Measurements from ENCODE around the gene ARMC2. TPM values are rescaled to one million over a fixed set of nuclear protein-coding genes. Genes with fewer than 3 reads are reported as not detected.

ARMC2 gene
- total RNA-seq, 3 donors from 2014 or later (not counting 1 experiment from before 2014, with no cell fraction given), result 9.4 to 13.8 (median 9.7) TPM

DNA sequence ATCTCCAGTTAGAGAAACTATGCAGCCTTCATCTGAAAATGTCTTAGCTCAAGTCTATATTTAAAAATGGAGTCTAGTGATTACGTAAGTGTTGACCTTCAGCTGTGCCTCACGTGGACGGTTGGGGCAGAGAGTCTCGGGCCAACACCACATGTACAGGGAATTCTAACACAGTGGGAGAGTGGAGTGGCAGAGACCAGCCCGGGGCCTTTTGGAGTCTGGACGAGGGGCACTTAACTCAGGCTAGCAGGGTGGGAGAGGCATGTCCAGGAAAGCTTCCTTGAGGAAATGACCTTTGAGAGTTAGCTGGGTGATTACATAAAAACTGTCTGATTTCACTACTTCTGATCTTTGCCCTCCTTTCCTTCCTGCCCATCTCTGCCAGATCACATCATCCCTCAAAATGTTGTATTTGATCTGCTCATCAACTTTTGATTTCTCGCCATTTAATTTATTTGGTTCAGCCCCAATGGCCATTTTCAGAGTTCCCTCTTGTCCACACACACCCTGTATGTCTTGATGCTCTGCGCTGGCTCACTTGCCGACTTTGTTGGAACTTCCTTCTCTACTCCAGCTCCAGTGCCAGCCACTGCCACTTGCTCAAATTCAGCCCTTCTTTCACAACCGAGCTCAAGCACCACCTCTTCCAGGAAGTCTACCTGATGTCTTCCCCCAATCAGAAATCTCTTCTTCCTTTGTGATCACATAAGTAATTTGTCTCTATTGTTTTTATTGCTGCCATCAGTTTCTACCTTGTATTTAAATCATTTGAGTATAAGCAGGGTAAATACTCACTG, 2.6 kb downstream of the ARMC2 start:
- Mint-ChIP-seq H3K9me3 (no peaks in the 10 kb centered on the region), H3K27ac (peak overlapping the region; percentile 14 to 77), H3K27me3 (ENCODE audit: low read depth in 2 of 2) (no peaks in the 10 kb centered on the region), H3K4me1 (peaks cover 6 to 23% of the 10 kb centered on the region in 2 donors), H3K36me3 (peaks cover 7% of the 10 kb centered on the region), H3K4me3 (no peak overlapping the region)
- peaks cover 11% of the 10 kb centered on the region for H3K36me3 ChIP-seq (ENCODE audit: control insufficient read depth, insufficient read depth, low read length)
- peaks cover 11% of the 10 kb centered on the region for H3K4me1 ChIP-seq (ENCODE audit: control insufficient read depth, insufficient read depth, low read length)
- TF ChIP-seq, protein P1, sequence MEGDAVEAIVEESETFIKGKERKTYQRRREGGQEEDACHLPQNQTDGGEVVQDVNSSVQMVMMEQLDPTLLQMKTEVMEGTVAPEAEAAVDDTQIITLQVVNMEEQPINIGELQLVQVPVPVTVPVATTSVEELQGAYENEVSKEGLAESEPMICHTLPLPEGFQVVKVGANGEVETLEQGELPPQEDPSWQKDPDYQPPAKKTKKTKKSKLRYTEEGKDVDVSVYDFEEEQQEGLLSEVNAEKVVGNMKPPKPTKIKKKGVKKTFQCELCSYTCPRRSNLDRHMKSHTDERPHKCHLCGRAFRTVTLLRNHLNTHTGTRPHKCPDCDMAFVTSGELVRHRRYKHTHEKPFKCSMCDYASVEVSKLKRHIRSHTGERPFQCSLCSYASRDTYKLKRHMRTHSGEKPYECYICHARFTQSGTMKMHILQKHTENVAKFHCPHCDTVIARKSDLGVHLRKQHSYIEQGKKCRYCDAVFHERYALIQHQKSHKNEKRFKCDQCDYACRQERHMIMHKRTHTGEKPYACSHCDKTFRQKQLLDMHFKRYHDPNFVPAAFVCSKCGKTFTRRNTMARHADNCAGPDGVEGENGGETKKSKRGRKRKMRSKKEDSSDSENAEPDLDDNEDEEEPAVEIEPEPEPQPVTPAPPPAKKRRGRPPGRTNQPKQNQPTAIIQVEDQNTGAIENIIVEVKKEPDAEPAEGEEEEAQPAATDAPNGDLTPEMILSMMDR (IDR thresholded peaks at IDR 0.05), result no peak
- no peaks in the 10 kb centered on the region for H3K27me3 ChIP-seq (ENCODE audit: control insufficient read depth, insufficient read depth, low read length)
- intact Hi-C loops (cut with micrococcal nuclease), result no loop called here
- DNase-seq (no peak), ATAC-seq (no peak)
- no peaks in the 10 kb centered on the region for H3K9me3 ChIP-seq (ENCODE audit: control insufficient read depth, insufficient read depth, low read length)
- no peak overlapping the region for H3K4me3 ChIP-seq (ENCODE audit: low read length)
- no peak overlapping the region for H3K27ac ChIP-seq (ENCODE audit: low read length)
- 93% methylated on average over 10 of the region's 10 CpGs for WGBS (ENCODE audit: insufficient coverage)

DNA sequence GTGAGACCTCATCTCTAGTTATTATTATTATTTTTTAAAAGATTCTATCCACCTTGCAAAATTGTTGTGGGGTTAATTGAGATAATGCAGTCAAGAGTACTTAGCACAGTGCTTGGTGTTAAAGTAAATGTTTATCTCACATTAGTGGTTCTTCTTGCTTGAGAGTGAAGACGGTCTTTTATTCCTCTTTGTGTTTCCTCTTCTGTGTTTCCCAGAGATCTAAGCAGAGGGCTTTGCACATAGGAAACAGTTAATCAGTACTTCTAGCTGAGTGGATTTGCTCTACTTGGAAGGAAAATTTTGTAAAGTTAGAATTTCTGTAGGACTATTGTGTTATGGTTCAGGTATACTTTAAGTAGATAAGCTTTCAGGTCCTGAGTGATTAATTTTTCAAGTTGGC, 3.5 kb downstream of the ARMC2 start:
- peaks cover 2% of the 10 kb centered on the region for H3K9me3 ChIP-seq (ENCODE audit: control insufficient read depth, insufficient read depth, low read length)
- peaks cover 11% of the 10 kb centered on the region for H3K4me1 ChIP-seq (ENCODE audit: control insufficient read depth, insufficient read depth, low read length)
- Mint-ChIP-seq H3K27me3 (ENCODE audit: low read depth in 2 of 2) (no peaks in the 10 kb centered on the region), H3K27ac (no peak overlapping the region), H3K9me3 (no peaks in the 10 kb centered on the region), H3K4me3 (no peak overlapping the region), H3K4me1 (peaks cover 6 to 23% of the 10 kb centered on the region in 2 donors), H3K36me3 (peaks cover 10% of the 10 kb centered on the region)
- 93% methylated on average over 1 of the region's 1 CpG for WGBS (ENCODE audit: insufficient coverage)
- no peak for DNase-seq
- no peaks in the 10 kb centered on the region for H3K27me3 ChIP-seq (ENCODE audit: control insufficient read depth, insufficient read depth, low read length)
- TF ChIP-seq, protein P1 (IDR thresholded peaks at IDR 0.05), result no peak
- no peak overlapping the region for H3K27ac ChIP-seq (ENCODE audit: low read length)
- H3K4me3 ChIP-seq (ENCODE audit: low read length), result no peak overlapping the region
- no peak for ATAC-seq
- intact Hi-C loops (cut with micrococcal nuclease), result no loop called here
- H3K36me3 ChIP-seq (ENCODE audit: control insufficient read depth, insufficient read depth, low read length), result peaks cover 16% of the 10 kb centered on the region

DNA sequence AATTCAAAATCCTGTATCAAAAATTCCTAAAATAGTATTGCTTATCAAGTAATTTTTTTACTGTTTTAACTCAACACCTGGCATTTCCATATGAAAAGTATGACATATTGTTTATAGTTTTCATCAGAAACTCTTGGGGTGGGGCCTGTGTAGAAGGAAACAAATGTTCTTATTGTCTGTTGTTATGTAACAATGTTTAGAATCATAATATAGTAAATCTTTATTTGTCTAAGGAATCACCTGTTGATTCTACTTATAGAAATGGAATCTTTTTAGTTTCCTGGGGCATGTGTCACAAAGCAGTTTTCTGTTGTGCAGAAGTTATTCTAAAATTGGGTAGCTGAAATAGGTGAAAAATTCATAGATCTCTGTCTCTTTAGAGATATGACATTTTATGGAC, 4.9 kb downstream of the ARMC2 start:
- no peaks in the 10 kb centered on the region for H3K27me3 Mint-ChIP-seq (ENCODE audit: low read depth in 2 of 2)

More for the DNA sequence above, 4.9 kb downstream of the ARMC2 start:
- H3K4me1 Mint-ChIP-seq, result peaks cover 0 to 16% of the 10 kb centered on the region in 2 donors
- Histone ChIP-seq H3K9me3 (ENCODE audit: control insufficient read depth, insufficient read depth, low read length) (peaks cover 2% of the 10 kb centered on the region), H3K4me3 (ENCODE audit: low read length) (no peak overlapping the region), H3K4me1 (ENCODE audit: control insufficient read depth, insufficient read depth, low read length) (peaks cover 6% of the 10 kb centered on the region), H3K27ac (ENCODE audit: low read length) (no peak overlapping the region), H3K36me3 (ENCODE audit: control insufficient read depth, insufficient read depth, low read length) (peaks cover 27% of the 10 kb centered on the region), H3K27me3 (ENCODE audit: control insufficient read depth, insufficient read depth, low read length) (no peaks in the 10 kb centered on the region)
- no peak overlapping the region for H3K27ac Mint-ChIP-seq
- intact Hi-C loops (cut with micrococcal nuclease), result no loop called here
- H3K36me3 Mint-ChIP-seq, result peaks cover 23% of the 10 kb centered on the region
- TF ChIP-seq, protein P1 (IDR thresholded peaks at IDR 0.05), result no peak
- no peaks in the 10 kb centered on the region for H3K9me3 Mint-ChIP-seq
- no peak for ATAC-seq
- no peak for DNase-seq
- no peak overlapping the region for H3K4me3 Mint-ChIP-seq

All from natural killer cell (primary cell).